GM10248 (cell line): ENCODE measurements around the gene IL22RA1.
A peak's percentile ranks its signal among the peaks of the same experiment; 100 is the strongest.

Experiments used
- CTCF ChIA-PET: fragments of 300-600 bp; sonication (Branson Sonifier 250); formaldehyde crosslinking; extraction: SDS; loops from one replicate; lab custom pipeline; 2021; ENCODE audit warnings: antibody characterized with exemption; lab: Yijun Ruan, JAX
- POLR2A ChIA-PET: fragments of 350-650 bp; sonication (Branson Sonifier 250); formaldehyde crosslinking; extraction: SDS; loops from one replicate; lab custom pipeline; 2020; ENCODE audit warnings: antibody characterized with exemption; lab: Yijun Ruan, JAX
- DNase-seq: peaks from one replicate; pipeline ENCODE4 v3.0.0; 2012; ENCODE audit errors: extremely low spot score
- CTCF ChIP-seq: IDR thresholded peaks from 2 replicates; pipeline ENCODE4 v1.5.1; 2012; ENCODE audit warnings: mild to moderate bottlenecking, low read depth; ENCODE audit errors: extremely low read depth, missing control alignments, control extremely low read depth

Gene IL22RA1

GRCh38 chr1:24117722-24118409 is 25.1 kb downstream of the IL22RA1 start:
- no peak for DNase-seq
- CTCF ChIA-PET, result interaction anchor here (1.1 to 1.9 kb wide), 2 partner anchors 24 to 33 kb away, joined by 3 to 6 read pairs; no protein-coding TSS in a partner anchor
- TF ChIP-seq CTCF, result no peak
- POLR2A ChIA-PET, result no interaction called here

GRCh38 chr1:24117132-24117531 is 25.8 kb downstream of the IL22RA1 start:
- TF ChIP-seq CTCF, result no peak
- POLR2A ChIA-PET, result no interaction called here
- no peak for DNase-seq
- CTCF ChIA-PET, result interaction anchor here (1.1 to 1.9 kb wide), 2 partner anchors 23 to 33 kb away, joined by 3 to 6 read pairs; no protein-coding TSS in a partner anchor

- POLR2A ChIA-PET, result no interaction called here
- no peak for TF ChIP-seq CTCF
- DNase-seq, result no peak
- CTCF ChIA-PET, result interaction anchor here (1.3 to 1.6 kb wide), 2 partner anchors 36 to 44 kb away, joined by 3 to 4 read pairs; no protein-coding TSS in a partner anchor
Measured at GRCh38 chr1:24114753-24115152, 28.2 kb downstream of the IL22RA1 start.

- CTCF ChIA-PET, result interaction anchor here (0.6 to 1.5 kb wide), 3 partner anchors 12 to 43 kb away, joined by 3 to 4 read pairs (median 3); no protein-coding TSS in a partner anchor
- POLR2A ChIA-PET, result no interaction called here
- no peak for TF ChIP-seq CTCF
- no peak for DNase-seq
Measured at GRCh38 chr1:24113641-24114033, 29.3 kb downstream of the IL22RA1 start.

GRCh38 chr1:24111996-24112779 is 30.8 kb downstream of the IL22RA1 start, which contains the start of gene MYOM3:
MYOM3 (minus strand) TSS chr1:24112135; CDS start chr1:24108636, 3,499 bp downstream.
- ChIA-PET CTCF (interaction anchor here (1.0 to 1.8 kb wide), 9 partner anchors 9 to 341 kb away, joined by 3 to 6 read pairs (median 4); no protein-coding TSS in a partner anchor), POLR2A (no interaction called here)
- peak; percentile 76 for DNase-seq
- TF ChIP-seq CTCF, result peak; percentile 63
